Retinal pigment epithelial cell (primary cell): ENCODE data around the gene ALDOC.

Source experiments
- DNase-seq: peaks from one replicate; pipeline ENCODE4 v3.0.0-alpha.2; 2010; ENCODE audit warnings: low read depth
- H3K4me3 ChIP-seq: 2 replicates; pipeline ENCODE4 v1.5.1; 2011; ENCODE audit warnings: mild to moderate bottlenecking, low read length, control low read depth, moderate library complexity
- CTCF ChIP-seq: conservative IDR thresholded peaks from 2 replicates; pipeline ENCODE4 v1.5.1; 2011; ENCODE audit warnings: low read depth, low read length, control low read depth, inconsistent platforms

ALDOC gene

GRCh38 chr17:28569446-28569845, 7.2 kb downstream of the ALDOC start:
- no peak overlapping the region for H3K4me3 ChIP-seq
- TF ChIP-seq CTCF, result no peak
- no peak for DNase-seq

- TF ChIP-seq CTCF, result no peak
- H3K4me3 ChIP-seq, result no peak overlapping the region
- DNase-seq, result no peak
Observed at GRCh38 chr17:28567604-28568003, 9.1 kb downstream of the ALDOC start.

GRCh38 chr17:28563475-28563874, 13.2 kb downstream of the ALDOC start:
- H3K4me3 ChIP-seq, result no peak overlapping the region
- DNase-seq, result peak; percentile 81
- no peak for TF ChIP-seq CTCF

GRCh38 chr17:28555022-28555421, 21.7 kb downstream of the ALDOC start:
- H3K4me3 ChIP-seq, result no peak overlapping the region
- DNase-seq, result no peak
- TF ChIP-seq CTCF, result no peak

GRCh38 chr17:28554565-28554964, 22.1 kb downstream of the ALDOC start:
- TF ChIP-seq CTCF, result peak; percentile 48
- no peak overlapping the region for H3K4me3 ChIP-seq
- no peak for DNase-seq

GRCh38 chr17:28553000-28553505, 23.6 kb downstream of the ALDOC start:
- TF ChIP-seq CTCF, result no peak
- no peak for DNase-seq
- H3K4me3 ChIP-seq, result no peak overlapping the region

GRCh38 chr17:28552176-28552999, 24.3 kb downstream of the ALDOC start, which contains the start of gene UNC119:
UNC119 (minus strand) TSS chr17:28552624; CDS start chr17:28552557, 67 bp downstream.
- TF ChIP-seq CTCF, result no peak

More at GRCh38 chr17:28552176-28552999, 24.3 kb downstream of the ALDOC start, which contains the start of gene UNC119:
- H3K4me3 ChIP-seq, result peak within 1 kb of the TSS; percentile 68
- no peak for DNase-seq
